Cardiac ventricle fibroblast (primary cell): Measurements from ENCODE around the gene QPCTL. TPM values are rescaled to one million over a fixed set of nuclear protein-coding genes. Genes with fewer than 3 reads are reported as not detected.

ENCODE experiments used
- total RNA-seq: library from RNA; depleted of rRNA; stranded (reverse); fragments of >200 nt; gene quantifications from 2 replicates; pipeline ENCODE4 v1.2.3, GENCODE V29; 2015

Gene QPCTL
- total RNA-seq, result 8.9 and 10.8 TPM in 2 replicates

DNA sequence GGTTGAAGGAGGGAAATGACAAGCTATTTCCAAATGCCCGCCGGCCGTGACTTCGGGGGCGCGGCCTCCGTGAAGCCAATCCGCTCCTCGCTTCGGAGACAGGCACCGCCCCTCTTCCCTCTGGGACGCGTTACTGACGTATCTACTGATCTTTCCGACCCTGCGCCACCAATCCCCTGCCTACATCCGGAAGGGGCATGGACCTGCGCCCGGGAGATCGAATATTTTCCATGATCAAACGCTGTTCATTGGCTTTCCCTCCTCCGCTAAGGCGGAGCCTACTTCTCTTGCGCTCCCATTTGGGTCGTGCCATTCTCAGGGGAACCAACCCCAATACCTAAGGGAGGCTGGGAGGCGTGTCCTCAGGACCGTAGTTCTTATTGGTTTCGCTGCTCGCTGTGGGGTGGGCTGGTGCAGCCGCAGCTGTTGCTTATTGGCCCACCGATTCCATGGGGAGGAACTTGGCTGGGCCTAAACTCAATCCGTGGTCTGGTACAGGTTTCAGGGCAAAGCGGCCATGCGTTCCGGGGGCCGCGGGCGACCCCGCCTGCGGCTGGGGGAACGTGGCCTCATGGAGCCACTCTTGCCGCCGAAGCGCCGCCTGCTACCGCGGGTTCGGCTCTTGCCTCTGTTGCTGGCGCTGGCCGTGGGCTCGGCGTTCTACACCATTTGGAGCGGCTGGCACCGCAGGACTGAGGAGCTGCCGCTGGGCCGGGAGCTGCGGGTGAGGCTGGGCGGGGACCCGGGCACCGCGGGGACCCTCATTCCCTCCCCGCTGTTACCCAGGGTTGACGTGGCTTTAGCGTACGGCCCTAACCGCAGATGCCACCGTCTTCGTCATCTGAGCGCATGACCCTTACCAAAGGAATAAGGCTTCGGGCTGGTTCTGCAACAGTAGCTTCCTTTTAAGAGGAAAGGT, at the start of gene QPCTL:
QPCTL (plus strand) TSS at position 480 of the 919 bp plus-strand sequence; CDS start at position 518, 38 bp downstream.

DNA sequence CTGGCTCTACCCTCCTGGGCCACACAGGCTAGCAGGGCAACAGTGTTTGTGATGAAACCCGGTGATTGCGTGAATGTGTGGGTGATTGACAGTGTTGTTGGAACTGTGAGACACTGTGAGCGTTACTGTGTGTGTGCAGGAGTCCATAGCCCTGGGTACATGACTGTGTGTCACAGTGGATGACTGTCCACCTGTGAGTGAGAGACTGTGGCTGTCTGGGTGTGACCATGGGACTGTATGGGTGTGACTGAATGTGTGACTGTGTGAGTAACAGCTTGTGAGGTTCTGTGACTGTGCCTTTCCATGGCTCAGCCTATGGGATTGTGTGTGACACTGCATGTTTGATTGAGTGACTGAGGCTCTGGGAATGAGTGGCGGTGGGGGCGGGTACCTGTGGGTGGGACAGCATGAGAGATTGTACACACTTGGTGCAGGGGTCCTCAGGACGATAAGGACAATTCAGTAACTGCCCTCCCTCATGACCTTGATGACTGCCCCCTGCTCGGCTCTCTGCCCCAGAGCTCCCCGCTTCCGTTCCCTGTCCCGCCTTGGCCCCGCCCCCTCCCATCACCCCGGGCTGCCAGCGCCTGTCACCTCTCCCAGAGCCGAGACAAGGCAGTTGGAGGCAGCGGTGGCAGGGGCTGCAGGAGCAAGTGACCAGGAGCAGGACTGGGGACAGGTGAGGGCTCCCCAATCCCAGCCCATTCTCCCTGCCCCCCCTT, 24.7 kb upstream of the QPCTL start, which contains the start of gene GIPR:
GIPR (plus strand) TSS at position 602 of the 722 bp plus-strand sequence. CDS start 1,300 bp downstream, outside the sequence.

DNA sequence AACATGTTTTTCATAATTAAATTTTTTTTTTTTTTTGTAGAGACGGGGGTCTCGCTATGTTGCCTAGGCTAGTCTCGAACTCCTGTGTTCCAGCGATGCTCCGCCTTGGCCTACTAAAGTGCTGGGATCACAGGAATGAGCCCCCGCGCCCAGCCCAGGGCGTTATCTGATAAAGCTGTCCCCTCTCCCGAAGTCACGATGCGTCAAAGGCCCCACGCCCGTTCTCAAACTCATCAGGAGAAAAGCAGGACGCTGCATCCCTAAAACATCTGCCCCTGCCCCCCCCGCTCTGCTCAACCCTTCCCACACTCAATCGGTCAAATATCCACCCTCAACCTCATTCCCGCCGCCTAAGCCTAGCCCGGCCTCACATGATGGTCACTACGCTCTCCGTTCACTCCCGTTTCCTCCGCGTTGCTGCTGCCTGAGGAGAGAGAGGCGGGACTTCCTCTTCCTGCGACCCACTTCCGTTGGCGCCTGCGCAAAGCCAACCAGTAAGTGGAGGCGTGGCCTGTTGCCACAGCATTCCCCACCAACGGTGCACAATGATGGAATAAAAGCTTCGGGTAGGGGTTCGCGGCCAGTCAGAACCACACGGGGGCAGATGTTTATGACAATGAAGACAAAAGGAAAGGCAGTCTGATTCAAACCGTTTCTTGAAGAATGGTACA, 815 bp upstream of the QPCTL start, which contains the start of gene SNRPD2:
SNRPD2 (minus strand) TSS at position 438 of the 671 bp plus-strand sequence; CDS start at position 373, 65 bp downstream.

DNA sequence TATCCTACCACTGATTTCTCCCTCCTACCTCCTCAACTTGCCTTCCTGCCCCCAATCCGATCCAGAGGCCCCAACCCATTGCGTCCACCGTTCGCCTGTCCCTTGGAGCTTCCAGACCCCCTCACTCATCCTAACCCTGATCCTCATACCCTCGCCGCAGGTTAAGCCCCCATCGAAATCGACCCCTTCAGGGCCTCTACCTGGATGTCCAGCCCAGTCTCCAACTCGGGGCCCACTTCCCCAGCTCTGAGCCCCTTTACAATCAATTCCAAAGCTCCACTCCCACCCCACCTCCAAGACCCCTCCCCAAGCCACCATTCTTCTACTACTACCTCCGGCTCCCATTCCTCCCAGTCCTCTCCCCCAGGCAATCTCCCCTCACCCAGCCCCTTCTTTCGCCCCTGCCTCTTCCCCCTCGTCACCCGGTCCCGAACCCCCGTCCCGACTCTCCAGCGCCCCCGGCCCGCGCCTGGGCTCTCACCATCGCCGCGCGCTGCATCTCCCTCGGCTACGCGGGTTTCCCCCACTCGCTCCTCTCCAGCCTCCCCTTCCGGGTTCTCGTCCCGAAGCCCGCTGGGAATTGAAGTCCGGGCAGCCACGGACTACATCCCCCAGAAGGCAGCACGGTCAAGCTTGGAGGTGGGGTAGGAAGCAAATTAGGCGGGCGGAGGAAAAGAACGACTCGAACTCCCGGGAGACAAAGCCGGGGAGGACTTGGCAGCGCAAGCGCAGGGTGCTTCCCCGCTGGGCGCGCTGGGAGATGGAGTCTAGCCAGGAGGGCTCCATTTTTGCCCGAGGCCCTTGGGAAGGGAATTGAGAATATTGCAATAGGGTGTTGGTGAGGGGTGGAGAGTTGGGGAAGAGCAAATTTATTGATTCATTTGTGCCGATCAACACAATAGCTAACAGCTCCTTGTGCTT, 38.2 kb downstream of the QPCTL start, which contains the start of gene FBXO46:
FBXO46 (minus strand) TSS at position 529 of the 921 bp plus-strand sequence. CDS start 17,401 bp downstream, outside the sequence.

DNA sequence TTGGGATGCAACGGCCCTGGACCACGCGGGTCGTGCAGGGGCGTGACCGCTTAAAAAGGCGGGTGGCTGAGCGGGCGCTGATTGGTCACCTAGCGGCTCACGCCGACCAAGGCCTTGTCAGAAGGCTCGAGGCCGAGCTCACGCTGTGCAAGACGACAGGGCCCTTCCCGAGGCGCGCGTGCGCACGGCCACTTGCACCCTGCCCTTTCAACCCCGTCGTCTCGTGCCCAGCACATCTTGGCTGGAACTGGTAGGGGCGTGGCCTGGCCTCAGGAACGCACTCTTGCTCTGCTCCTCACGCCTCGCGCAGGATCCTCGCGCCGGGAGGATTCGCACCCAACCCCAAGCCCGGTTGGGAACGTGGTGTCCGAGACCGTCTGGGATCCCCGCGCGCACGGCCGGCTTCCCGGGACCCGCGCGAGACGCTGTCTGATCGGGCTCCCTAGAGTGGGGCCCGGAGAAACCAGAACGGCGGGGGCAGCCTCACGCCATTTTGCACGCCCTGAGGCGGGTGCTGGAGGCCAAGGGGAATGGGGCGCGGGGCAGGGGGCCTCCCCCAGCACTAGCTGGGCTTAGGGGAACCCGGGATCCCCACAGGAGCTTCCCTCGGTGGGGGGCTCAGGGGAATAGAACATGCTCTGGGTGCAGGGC, 40.8 kb downstream of the QPCTL start, which contains the start of gene MEIOSIN:
MEIOSIN (plus strand) TSS at position 280 of the 651 bp plus-strand sequence. CDS start 1,938 bp downstream, outside the sequence.

Other genes with a start within 250 kb of the QPCTL start
- 41.1 and 43.9 TPM in 2 replicates for gene FOSB, start 224.7 kb upstream of the QPCTL start, total RNA-seq
- gene RTN2, start 195.6 kb upstream of the QPCTL start, total RNA-seq, result 6.5 and 19.5 TPM in 2 replicates
- 0.44 and 3.5 TPM in 2 replicates for gene PPM1N, start 194.2 kb upstream of the QPCTL start, total RNA-seq
- 42.5 and 42.9 TPM in 2 replicates for gene VASP, start 185.2 kb upstream of the QPCTL start, total RNA-seq
- 9.1 and 12.1 TPM in 2 replicates for gene OPA3, start 107.9 kb upstream of the QPCTL start, total RNA-seq
- gene GPR4, start 90.5 kb upstream of the QPCTL start, total RNA-seq, result 1.8 TPM in 2 replicates
- 20.5 and 31.9 TPM in 2 replicates for gene EML2, start 53.3 kb upstream of the QPCTL start, total RNA-seq
- 0.44 TPM in 1 of 2 replicates, not detected in the other for gene GIPR, start 24.4 kb upstream of the QPCTL start, total RNA-seq
- 212 and 276 TPM in 2 replicates for gene SNRPD2, start 713 bp upstream of the QPCTL start, total RNA-seq
- gene FBXO46, start 38.2 kb downstream of the QPCTL start, total RNA-seq, result 8.4 and 10.4 TPM in 2 replicates
- not detected in 2 replicates for gene MEIOSIN, start 40.8 kb downstream of the QPCTL start, total RNA-seq
- 24.6 and 28.0 TPM in 2 replicates for gene SIX5, start 76.6 kb downstream of the QPCTL start, total RNA-seq
- gene DMPK, start 89.8 kb downstream of the QPCTL start, total RNA-seq, result 14.4 and 14.8 TPM in 2 replicates
- 18.8 and 19.0 TPM in 2 replicates for gene DMWD, start 100.2 kb downstream of the QPCTL start, total RNA-seq
- not detected in 2 replicates for gene RSPH6A, start 122.6 kb downstream of the QPCTL start, total RNA-seq
- 25.6 and 31.4 TPM in 2 replicates for gene SYMPK, start 170.5 kb downstream of the QPCTL start, total RNA-seq
- gene FOXA3, start 171.7 kb downstream of the QPCTL start, total RNA-seq, result not detected in 2 replicates
- 30.3 and 30.5 TPM in 2 replicates for gene IRF2BP1, start 193.5 kb downstream of the QPCTL start, total RNA-seq
- 3.7 and 4.0 TPM in 2 replicates for gene MYPOP, start 209.9 kb downstream of the QPCTL start, total RNA-seq
- not detected in 2 replicates for gene NANOS2, start 222.1 kb downstream of the QPCTL start, total RNA-seq